GM23248 (cell line): Measurements from ENCODE around the gene ZGLP1.

Experiments used
- EZH2 ChIP-seq: fragments of 200-600 bp; sonication (generic); IDR thresholded peaks from 2 replicates; pipeline ENCODE4 v1.6.1; 2018; ENCODE audit warnings: antibody characterized with exemption, mild to moderate bottlenecking; ENCODE audit not compliant: insufficient read depth, poor library complexity, severe bottlenecking
- EZH2phosphoT487 ChIP-seq: fragments of 200-600 bp; sonication (generic); IDR thresholded peaks from 2 replicates; pipeline ENCODE4 v1.6.1; 2018; ENCODE audit warnings: antibody characterized with exemption, moderate library complexity, mild to moderate bottlenecking, low read depth; ENCODE audit not compliant: insufficient read depth

DNA sequence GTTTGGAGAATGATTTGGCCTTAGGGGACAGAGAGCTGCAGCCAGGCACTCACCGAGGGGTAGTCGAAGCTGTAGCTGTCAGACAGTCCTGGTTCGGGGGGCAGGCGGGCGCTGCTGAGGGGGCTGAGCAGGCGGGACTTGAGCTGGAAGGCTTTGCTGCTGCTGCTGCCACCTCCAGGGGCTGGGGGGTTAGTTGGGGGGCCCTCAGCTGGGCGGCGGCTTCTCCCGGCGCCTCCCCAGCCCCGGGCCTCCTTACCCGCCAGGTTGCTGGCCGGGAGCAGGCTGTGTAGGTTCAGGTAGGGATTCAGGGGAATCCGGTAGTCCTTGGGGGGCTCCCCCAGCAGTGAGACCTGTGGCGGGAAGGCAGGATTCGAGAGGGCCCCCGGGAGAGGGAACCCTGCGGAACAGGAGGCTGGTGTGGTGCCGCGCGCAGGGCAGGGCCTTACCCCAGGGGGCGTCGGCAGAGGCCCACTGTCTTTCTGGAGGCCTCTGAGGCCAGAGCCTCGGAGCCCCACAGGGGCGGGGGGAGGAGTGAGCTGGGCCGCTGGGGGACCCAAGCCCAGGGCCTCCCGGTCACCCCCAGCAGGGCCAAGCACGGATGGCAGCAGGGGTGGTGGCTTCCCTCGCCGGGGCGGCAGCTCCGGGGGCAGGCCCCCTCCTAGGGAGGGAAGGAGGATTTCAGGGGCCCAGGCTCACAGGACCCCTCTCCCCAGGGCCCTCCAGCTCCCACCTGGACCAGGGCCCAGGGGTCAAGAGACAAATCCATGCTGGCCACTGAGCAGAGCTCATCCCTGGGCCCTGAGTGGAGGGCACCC, 11.2 kb upstream of the ZGLP1 start:
- TF ChIP-seq EZH2 (no peak), EZH2phosphoT487 (no peak)
